Measurements from ENCODE around the gene MEN1. TPM values are rescaled to one million over a fixed set of nuclear protein-coding genes. Genes with fewer than 3 reads are reported as not detected.

Gene MEN1
- total RNA-seq, 2 experiments from 2014 or later = 44.4 to 72.4 TPM

DNA sequence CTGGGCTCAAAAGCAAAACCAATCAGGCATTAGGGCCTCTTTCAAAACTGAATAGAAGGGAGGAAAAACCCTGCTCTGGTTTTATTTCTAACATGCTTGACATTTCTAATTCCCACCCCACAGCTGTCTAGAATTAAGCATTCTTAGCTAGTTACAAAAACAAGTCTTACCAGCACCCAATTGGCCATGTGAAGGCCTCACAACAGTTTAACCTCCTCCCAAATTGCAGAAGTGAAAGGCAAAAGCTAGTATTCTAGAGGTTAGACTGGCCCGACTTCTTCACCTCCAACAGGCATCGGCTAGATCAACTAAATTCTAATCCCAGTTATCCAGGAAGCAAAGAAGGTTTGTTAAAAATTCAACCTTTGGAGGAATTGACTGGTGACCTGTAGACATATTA, 38.5 kb downstream of the MEN1 start:
- BruUV-seq (replicated peaks) = no TSS peak
- POLR2A ChIA-PET = interaction anchor here (0.6 to 3.2 kb wide), 6 partner anchors 9 to 462 kb away, joined by 3 to 15 read pairs (median 4); partner anchors contain the start of gene RASGRP2
- no peak for TF ChIP-seq EZH2phosphoT487 (IDR thresholded peaks at IDR 0.05; ENCODE audit: borderline replicate concordance, low read depth, low read length)
- TF ChIP-seq, protein P1, sequence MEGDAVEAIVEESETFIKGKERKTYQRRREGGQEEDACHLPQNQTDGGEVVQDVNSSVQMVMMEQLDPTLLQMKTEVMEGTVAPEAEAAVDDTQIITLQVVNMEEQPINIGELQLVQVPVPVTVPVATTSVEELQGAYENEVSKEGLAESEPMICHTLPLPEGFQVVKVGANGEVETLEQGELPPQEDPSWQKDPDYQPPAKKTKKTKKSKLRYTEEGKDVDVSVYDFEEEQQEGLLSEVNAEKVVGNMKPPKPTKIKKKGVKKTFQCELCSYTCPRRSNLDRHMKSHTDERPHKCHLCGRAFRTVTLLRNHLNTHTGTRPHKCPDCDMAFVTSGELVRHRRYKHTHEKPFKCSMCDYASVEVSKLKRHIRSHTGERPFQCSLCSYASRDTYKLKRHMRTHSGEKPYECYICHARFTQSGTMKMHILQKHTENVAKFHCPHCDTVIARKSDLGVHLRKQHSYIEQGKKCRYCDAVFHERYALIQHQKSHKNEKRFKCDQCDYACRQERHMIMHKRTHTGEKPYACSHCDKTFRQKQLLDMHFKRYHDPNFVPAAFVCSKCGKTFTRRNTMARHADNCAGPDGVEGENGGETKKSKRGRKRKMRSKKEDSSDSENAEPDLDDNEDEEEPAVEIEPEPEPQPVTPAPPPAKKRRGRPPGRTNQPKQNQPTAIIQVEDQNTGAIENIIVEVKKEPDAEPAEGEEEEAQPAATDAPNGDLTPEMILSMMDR (conservative IDR thresholded peaks at IDR 0.05; ENCODE audit: low read length) = no peak
- Histone ChIP-seq H3K9me2 (ENCODE audit: insufficient read depth, low read length) (no peaks in the 10 kb centered on the region), H4K20me1 (ENCODE audit: insufficient read depth, low read length) (peaks cover 83% of the 10 kb centered on the region), H3K36me3 (ENCODE audit: insufficient read depth, low read length) (peaks cover 100% of the 10 kb centered on the region), H3K27ac (ENCODE audit: low read depth, low read length, poor library complexity, severe bottlenecking) (peak overlapping the region; percentile 84), H3K4me1 (ENCODE audit: insufficient read depth, low read length, poor library complexity, severe bottlenecking) (peaks cover 63% of the 10 kb centered on the region), H3K4me2 (ENCODE audit: low read length) (peak overlapping the region; percentile 70), H3K9me3 (ENCODE audit: low read length) (no peaks in the 10 kb centered on the region), H3K4me3 (ENCODE audit: low read depth, low read length, poor library complexity, severe bottlenecking) (peak overlapping the region; percentile 47), H2AFZ (ENCODE audit: low read length) (no peak overlapping the region), H3K79me2 (ENCODE audit: insufficient read depth, low read depth, low read length) (peaks cover 94% of the 10 kb centered on the region)
- DNase-seq (ENCODE audit: low spot score) = peak; percentile 63
- CTCF ChIA-PET (ENCODE audit: unreplicated experiment) = interaction anchor here (2.3 kb wide), 1 partner anchor 27 kb away, joined by 6 read pairs; the partner anchor contains the start of gene RASGRP2
- intact Hi-C loops (cut with micrococcal nuclease; ENCODE audit: unreplicated experiment) = loop anchor here (10.0 kb wide), 1 partner anchor 343 kb away; the partner anchor contains the start of genes TM7SF2 and ZNHIT2

DNA sequence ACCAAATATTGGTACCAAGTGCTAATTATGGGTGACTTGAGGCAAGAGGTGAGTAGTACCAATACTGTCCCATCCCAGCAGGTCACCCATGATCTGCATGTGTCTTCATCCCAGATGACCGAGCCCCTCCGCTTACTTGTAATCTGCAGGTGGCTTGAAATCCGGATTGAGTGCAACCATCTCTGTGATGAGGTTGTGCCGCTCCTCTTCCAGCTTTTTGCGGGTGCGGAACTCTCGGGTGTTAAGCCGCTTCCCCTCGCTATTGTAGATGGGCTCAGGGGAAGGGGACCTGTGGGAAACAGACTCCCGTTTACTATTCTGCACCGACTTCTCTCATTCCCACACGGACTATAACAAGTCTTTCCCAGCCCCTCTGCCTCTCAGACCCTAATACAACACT, 40.2 kb downstream of the MEN1 start:
- no TSS peak for BruUV-seq (replicated peaks)
- Histone ChIP-seq H2AFZ (ENCODE audit: low read length) (no peak overlapping the region), H3K9me2 (ENCODE audit: insufficient read depth, low read length) (no peaks in the 10 kb centered on the region), H3K4me3 (ENCODE audit: low read depth, low read length, poor library complexity, severe bottlenecking) (no peak overlapping the region), H3K4me2 (ENCODE audit: low read length) (no peak overlapping the region), H3K79me2 (ENCODE audit: insufficient read depth, low read depth, low read length) (peaks cover 77% of the 10 kb centered on the region), H4K20me1 (ENCODE audit: insufficient read depth, low read length) (peaks cover 66% of the 10 kb centered on the region), H3K27ac (ENCODE audit: low read depth, low read length, poor library complexity, severe bottlenecking) (no peak overlapping the region), H3K4me1 (ENCODE audit: insufficient read depth, low read length, poor library complexity, severe bottlenecking) (peaks cover 50% of the 10 kb centered on the region), H3K36me3 (ENCODE audit: insufficient read depth, low read length) (peaks cover 99% of the 10 kb centered on the region), H3K9me3 (ENCODE audit: low read length) (no peaks in the 10 kb centered on the region)
- intact Hi-C loops (cut with micrococcal nuclease; ENCODE audit: unreplicated experiment) = loop anchor here (10.0 kb wide), 1 partner anchor 345 kb away; the partner anchor contains the start of genes TM7SF2 and ZNHIT2
- POLR2A ChIA-PET = interaction anchor here (3.2 kb wide), 1 partner anchor 7 kb away, joined by 15 read pairs; no protein-coding TSS in a partner anchor
- DNase-seq (ENCODE audit: low spot score) = no peak
- no peak for TF ChIP-seq EZH2phosphoT487 (IDR thresholded peaks at IDR 0.05; ENCODE audit: borderline replicate concordance, low read depth, low read length)
- TF ChIP-seq, protein P1 (conservative IDR thresholded peaks at IDR 0.05; ENCODE audit: low read length) = no peak
- CTCF ChIA-PET (ENCODE audit: unreplicated experiment) = interaction anchor here (1.7 kb wide), 1 partner anchor 23 kb away, joined by 5 read pairs; no protein-coding TSS in a partner anchor

DNA sequence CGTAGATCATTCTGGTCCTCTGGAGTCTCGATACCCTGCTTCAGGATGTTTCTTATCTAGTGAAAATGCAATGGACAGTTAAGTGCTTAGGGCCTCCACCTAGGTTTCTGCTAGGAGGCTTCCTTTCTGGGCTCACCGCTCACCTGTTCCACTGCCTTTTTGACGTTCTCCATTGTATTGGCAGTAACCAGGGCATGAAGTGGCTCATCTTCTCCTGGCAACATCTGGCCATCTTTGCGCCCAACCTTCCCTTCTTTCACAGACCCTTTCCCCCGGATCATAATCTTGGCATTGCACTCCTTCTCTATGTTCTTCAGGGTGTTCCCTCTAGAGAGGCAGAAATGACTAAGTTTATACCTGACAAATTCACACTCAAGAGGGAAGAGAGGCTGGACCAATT, 41.1 kb downstream of the MEN1 start:
- ChIA-PET CTCF (ENCODE audit: unreplicated experiment) (no interaction called here), POLR2A (no interaction called here)
- no peaks in the 10 kb centered on the region for H3K9me3 ChIP-seq (ENCODE audit: low read length)
- H3K4me2 ChIP-seq (ENCODE audit: low read length) = no peak overlapping the region
- BruUV-seq (replicated peaks) = no TSS peak
- peaks cover 67% of the 10 kb centered on the region for H4K20me1 ChIP-seq (ENCODE audit: insufficient read depth, low read length)
- TF ChIP-seq EZH2phosphoT487 (IDR thresholded peaks at IDR 0.05; ENCODE audit: borderline replicate concordance, low read depth, low read length) = no peak
- TF ChIP-seq, protein P1 (conservative IDR thresholded peaks at IDR 0.05; ENCODE audit: low read length) = no peak
- peaks cover 72% of the 10 kb centered on the region for H3K79me2 ChIP-seq (ENCODE audit: insufficient read depth, low read depth, low read length)
- no peak for DNase-seq (ENCODE audit: low spot score)
- no peak overlapping the region for H2AFZ ChIP-seq (ENCODE audit: low read length)
- no peaks in the 10 kb centered on the region for H3K9me2 ChIP-seq (ENCODE audit: insufficient read depth, low read length)
- H3K4me3 ChIP-seq (ENCODE audit: low read depth, low read length, poor library complexity, severe bottlenecking) = no peak overlapping the region
- peaks cover 99% of the 10 kb centered on the region for H3K36me3 ChIP-seq (ENCODE audit: insufficient read depth, low read length)
- intact Hi-C loops (cut with micrococcal nuclease; ENCODE audit: unreplicated experiment) = no loop called here
- H3K4me1 ChIP-seq (ENCODE audit: insufficient read depth, low read length, poor library complexity, severe bottlenecking) = peaks cover 50% of the 10 kb centered on the region
- no peak overlapping the region for H3K27ac ChIP-seq (ENCODE audit: low read depth, low read length, poor library complexity, severe bottlenecking)

Data from OCI-LY7 (cell line).